Kidney (tissue), 14 donors: ENCODE data around the gene KCNQ1. TPM values are rescaled to one million over a fixed set of nuclear protein-coding genes. Genes with fewer than 3 reads are reported as not detected.

Experiments used
- DNase-seq, 5 donors: peaks; one replicate each; pipeline ENCODE4 v3.0.0-alpha.2; 2013 to 2020
- FAIRE-seq: peaks from 2 replicates; lab custom pipeline; 2012; peaks lifted over from hg19 to GRCh38; lab: Jason Lieb, UNC
- H3K27ac ChIP-seq, 2 donors: one replicate each; pipeline ENCODE4 v1.7.0; 2013; ENCODE audit warnings: low read depth in 2 of 2, low read length in 2 of 2, inconsistent platforms in 1 of 2
- H3K27me3 ChIP-seq: one replicate; pipeline ENCODE4 v1.7.1; 2013; ENCODE audit warnings: low read length, inconsistent platforms; ENCODE audit not compliant: control insufficient read depth, insufficient read depth
- H3K36me3 ChIP-seq, 3 donors: one replicate each; pipeline versions ENCODE4 v1.7.0 to v1.7.1; 2013; ENCODE audit warnings: low read length in 3 of 3, control low read depth in 1 of 3, inconsistent platforms in 1 of 3; ENCODE audit not compliant: insufficient read depth in 3 of 3, control insufficient read depth in 2 of 3
- H3K4me1 ChIP-seq, 3 donors: one replicate each; pipeline versions ENCODE4 v1.7.0 to v1.7.1; 2013; ENCODE audit warnings: low read length in 3 of 3, inconsistent platforms in 1 of 3, low read depth in 1 of 3; ENCODE audit not compliant: control insufficient read depth in 2 of 3, insufficient read depth in 2 of 3
- H3K4me3 ChIP-seq, 3 donors: one replicate each; pipeline versions ENCODE4 v1.7.0 to v1.8.1; 2013; ENCODE audit warnings: low read length in 3 of 3, control low read depth in 1 of 3, inconsistent platforms in 1 of 3
- H3K9ac ChIP-seq, 3 donors: one replicate each; pipeline versions ENCODE4 v1.7.0 to v1.7.1; 2013; ENCODE audit warnings: low read length in 3 of 3, control low read depth in 1 of 3, inconsistent platforms in 1 of 3
- H3K9me3 ChIP-seq, 3 donors: one replicate each; pipeline versions ENCODE4 v1.7.0 to v1.7.1; 2013; ENCODE audit warnings: low read length in 3 of 3, control low read depth in 1 of 3, inconsistent platforms in 1 of 3; ENCODE audit not compliant: control insufficient read depth in 2 of 3, insufficient read depth in 1 of 3
- CTCF ChIP-seq: IDR thresholded peaks from 3 replicates; pipeline ENCODE4 v1.5.1; 2012; ENCODE audit warnings: mild to moderate bottlenecking, moderate library complexity, borderline replicate concordance; ENCODE audit not compliant: insufficient read depth; ENCODE audit errors: extremely low read depth
- intact Hi-C: fragments of 100-400 bp; cut with DNase I; formaldehyde crosslinking; loops from one replicate; pipeline ENCODE4 v1.11.1; 2022
- polyA plus RNA-seq: library from polyadenylated mRNA; stranded (reverse); fragments of 350-450 nt; fragmentation: Illumina TruSeq; extraction: RNeasy Lipid Tissue Mini Kit (QIAGEN cat#74804); gene quantifications from one replicate; pipeline ENCODE4 v1.2.3, GENCODE V29; 2014; ENCODE audit warnings: low read depth, low replicate concordance; ENCODE audit not compliant: insufficient read depth
- total RNA-seq: library from RNA; stranded (reverse); fragmentation: NEBNext Ultra II Directional; extraction: Animal tissue kit (Norgen Biotek cat#: 25700); gene quantifications from one replicate; pipeline ENCODE4 v1.2.1, GENCODE V29; 2021
- donor health status: control.
- donor health status: control.
- donor health status: control.
- donor health status: control.
- donor health status: control.
- donor health status: DM: yes; HTN: yes; CAD: no.
- donor health status: Normal renal cell carcinoma (clear cell type).

The KCNQ1 gene
- total and polyA plus RNA-seq, 2 donors from 2014 or later: 45.5 to 49.4 TPM

- peak in 1 of 5 donors; percentile 42 for DNase-seq
- no peak overlapping the region for H3K27ac ChIP-seq
- no peaks in the 10 kb centered on the region for H3K27me3 ChIP-seq
- no peaks in the 10 kb centered on the region for H3K36me3 ChIP-seq
- no peak for TF ChIP-seq CTCF
- intact Hi-C loops: no loop called here
- no peak overlapping the region for H3K4me3 ChIP-seq
- H3K9ac ChIP-seq: no peak overlapping the region
- no peak for FAIRE-seq
- no peaks in the 10 kb centered on the region for H3K9me3 ChIP-seq
- H3K4me1 ChIP-seq: peaks cover 0 to 26% (median 8%) of the 10 kb centered on the region in 3 donors
Observed at GRCh38 chr11:2468363-2469235, 23.8 kb downstream of the KCNQ1 start.

GRCh38 chr11:2470495-2470894 is 25.7 kb downstream of the KCNQ1 start:
- Histone ChIP-seq H3K4me1 (peaks cover 0 to 19% (median 1%) of the 10 kb centered on the region in 3 donors), H3K27me3 (no peaks in the 10 kb centered on the region), H3K36me3 (no peaks in the 10 kb centered on the region), H3K27ac (no peak overlapping the region), H3K4me3 (no peak overlapping the region), H3K9ac (no peak overlapping the region), H3K9me3 (no peaks in the 10 kb centered on the region)
- TF ChIP-seq CTCF: no peak
- no peak for FAIRE-seq
- intact Hi-C loops: no loop called here
- DNase-seq: no peak

- no peak overlapping the region for H3K4me3 ChIP-seq
- FAIRE-seq (no peak), DNase-seq (peak in 1 of 5 donors; percentile 37)
- TF ChIP-seq CTCF: no peak
- H3K36me3 ChIP-seq: no peaks in the 10 kb centered on the region
- intact Hi-C loops: no loop called here
- no peak overlapping the region for H3K27ac ChIP-seq
- no peaks in the 10 kb centered on the region for H3K9me3 ChIP-seq
- peaks cover 0 to 13% (median 0%) of the 10 kb centered on the region in 3 donors for H3K4me1 ChIP-seq
- H3K9ac ChIP-seq: no peak overlapping the region
- H3K27me3 ChIP-seq: no peaks in the 10 kb centered on the region
Observed at GRCh38 chr11:2471048-2471803, 26.4 kb downstream of the KCNQ1 start.
